HepG2 (cell line): Measurements from ENCODE around the gene UQCRHL. TPM values are rescaled to one million over a fixed set of nuclear protein-coding genes. Genes with fewer than 3 reads are reported as not detected.

ENCODE experiments used
- ARID4A ChIP-seq: sonication (generic); formaldehyde crosslinking; IDR thresholded peaks from 2 replicates; pipeline ENCODE4 v1.5.0; 2020; ENCODE audit warnings: mild to moderate bottlenecking, missing genetic modification reagents, borderline replicate concordance
- GABPB1 ChIP-seq: IDR thresholded peaks from 2 replicates; pipeline ENCODE4 v1.6.1; 2016; ENCODE audit warnings: mild to moderate bottlenecking, missing genetic modification reagents, moderate library complexity, missing compliant biosample characterization
- HDAC2 ChIP-seq: sonication (generic); formaldehyde crosslinking; IDR thresholded peaks from 2 replicates; pipeline ENCODE4 v1.4.0; 2020; ENCODE audit warnings: missing genetic modification reagents
- POLR2AphosphoS2 ChIP-seq: IDR thresholded peaks from 2 replicates; pipeline ENCODE4 v1.6.1; 2011; ENCODE audit warnings: low read depth, low read length, improper control_type of control experiment
- SAFB2 ChIP-seq: sonication (generic); formaldehyde crosslinking; IDR thresholded peaks from 2 replicates; pipeline ENCODE4 v1.5.1; 2020; ENCODE audit warnings: missing genetic modification reagents, low read depth, mild to moderate bottlenecking, borderline replicate concordance
- ZBTB46 ChIP-seq: sonication (generic); formaldehyde crosslinking; IDR thresholded peaks from 2 replicates; pipeline ENCODE4 v1.4.0; 2020; ENCODE audit warnings: mild to moderate bottlenecking, missing genetic modification reagents, borderline replicate concordance
- ZNF772 ChIP-seq: sonication (generic); formaldehyde crosslinking; IDR thresholded peaks from 2 replicates; pipeline ENCODE4 v1.5.0; 2020; ENCODE audit warnings: mild to moderate bottlenecking, missing genetic modification reagents
- ZNF788 ChIP-seq: sonication (generic); formaldehyde crosslinking; IDR thresholded peaks from 2 replicates; pipeline ENCODE4 v1.5.0; 2020; ENCODE audit warnings: mild to moderate bottlenecking, missing genetic modification reagents, borderline replicate concordance
- polyA plus RNA-seq, 8 experiments: library from polyadenylated mRNA; depleted of rRNA in 3 of 8; stranded (reverse) in 7 of 8; unstranded in 1 of 8; fragments of >200 nt; fragmentation: Illumina TruSeq in 4 of 8; extraction: Trizol in 4 of 8; gene quantifications; 2 replicates each; pipeline versions ENCODE4 v1.2.1 to v1.2.3, GENCODE V29; 2011 to 2016; ENCODE audit warnings: low read depth in 4 of 8, missing spikeins in 1 of 8, mixed read lengths in 1 of 8; ENCODE audit not compliant: insufficient read depth in 1 of 8
- total RNA-seq, 5 experiments: library from RNA; depleted of rRNA; stranded (reverse); fragments of >200 nt; fragmentation: Illumina TruSeq; extraction: Trizol; gene quantifications; 2 replicates each; pipeline ENCODE4 v1.2.3, GENCODE V29; 2016; ENCODE audit warnings: low read depth in 1 of 5
- TF ChIP-seq, protein P1 (sequence below): sonication (generic); formaldehyde crosslinking; IDR thresholded peaks from 2 replicates; pipeline ENCODE4 v1.4.0; 2020; ENCODE audit warnings: missing genetic modification reagents, borderline replicate concordance
- TF ChIP-seq, protein P2 (sequence below): sonication (generic); formaldehyde crosslinking; IDR thresholded peaks from 2 replicates; pipeline ENCODE4 v1.4.0; 2020; ENCODE audit warnings: missing genetic modification reagents
- TF ChIP-seq, protein P3 (sequence below): sonication (generic); formaldehyde crosslinking; IDR thresholded peaks from 2 replicates; pipeline ENCODE4 v1.4.0; 2020; ENCODE audit warnings: missing genetic modification reagents

Gene UQCRHL
- total and polyA plus RNA-seq, 2 of the 13 experiments (the other 11 are each of a cell fraction or from before 2014, with no cell fraction given): 1.8 to 2.3 TPM

- TF ChIP-seq ZBTB46 (CRISPR knock-in tag): no peak
- TF ChIP-seq SAFB2 (CRISPR knock-in tag): no peak
- peak; percentile 65; the same call in 1 of the 2 replicates for TF ChIP-seq HDAC2 (CRISPR knock-in tag)
- TF ChIP-seq GABPB1 (CRISPR knock-in tag): no peak
- peak; percentile 21; the same call in 1 of the 2 replicates for TF ChIP-seq ARID4A (CRISPR knock-in tag)
- TF ChIP-seq POLR2AphosphoS2: no peak
- no peak for TF ChIP-seq ZNF788 (CRISPR knock-in tag)
- TF ChIP-seq, protein P1, sequence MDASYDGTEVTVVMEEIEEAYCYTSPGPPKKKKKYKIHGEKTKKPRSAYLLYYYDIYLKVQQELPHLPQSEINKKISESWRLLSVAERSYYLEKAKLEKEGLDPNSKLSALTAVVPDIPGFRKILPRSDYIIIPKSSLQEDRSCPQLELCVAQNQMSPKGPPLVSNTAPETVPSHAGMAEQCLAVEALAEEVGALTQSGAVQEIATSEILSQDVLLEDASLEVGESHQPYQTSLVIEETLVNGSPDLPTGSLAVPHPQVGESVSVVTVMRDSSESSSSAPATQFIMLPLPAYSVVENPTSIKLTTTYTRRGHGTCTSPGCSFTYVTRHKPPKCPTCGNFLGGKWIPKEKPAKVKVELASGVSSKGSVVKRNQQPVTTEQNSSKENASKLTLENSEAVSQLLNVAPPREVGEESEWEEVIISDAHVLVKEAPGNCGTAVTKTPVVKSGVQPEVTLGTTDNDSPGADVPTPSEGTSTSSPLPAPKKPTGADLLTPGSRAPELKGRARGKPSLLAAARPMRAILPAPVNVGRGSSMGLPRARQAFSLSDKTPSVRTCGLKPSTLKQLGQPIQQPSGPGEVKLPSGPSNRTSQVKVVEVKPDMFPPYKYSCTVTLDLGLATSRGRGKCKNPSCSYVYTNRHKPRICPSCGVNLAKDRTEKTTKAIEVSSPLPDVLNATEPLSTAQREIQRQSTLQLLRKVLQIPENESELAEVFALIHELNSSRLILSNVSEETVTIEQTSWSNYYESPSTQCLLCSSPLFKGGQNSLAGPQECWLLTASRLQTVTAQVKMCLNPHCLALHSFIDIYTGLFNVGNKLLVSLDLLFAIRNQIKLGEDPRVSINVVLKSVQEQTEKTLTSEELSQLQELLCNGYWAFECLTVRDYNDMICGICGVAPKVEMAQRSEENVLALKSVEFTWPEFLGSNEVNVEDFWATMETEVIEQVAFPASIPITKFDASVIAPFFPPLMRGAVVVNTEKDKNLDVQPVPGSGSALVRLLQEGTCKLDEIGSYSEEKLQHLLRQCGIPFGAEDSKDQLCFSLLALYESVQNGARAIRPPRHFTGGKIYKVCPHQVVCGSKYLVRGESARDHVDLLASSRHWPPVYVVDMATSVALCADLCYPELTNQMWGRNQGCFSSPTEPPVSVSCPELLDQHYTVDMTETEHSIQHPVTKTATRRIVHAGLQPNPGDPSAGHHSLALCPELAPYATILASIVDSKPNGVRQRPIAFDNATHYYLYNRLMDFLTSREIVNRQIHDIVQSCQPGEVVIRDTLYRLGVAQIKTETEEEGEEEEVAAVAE (CRISPR knock-in tag): no peak
- TF ChIP-seq ZNF772: no peak
- TF ChIP-seq, protein P2, sequence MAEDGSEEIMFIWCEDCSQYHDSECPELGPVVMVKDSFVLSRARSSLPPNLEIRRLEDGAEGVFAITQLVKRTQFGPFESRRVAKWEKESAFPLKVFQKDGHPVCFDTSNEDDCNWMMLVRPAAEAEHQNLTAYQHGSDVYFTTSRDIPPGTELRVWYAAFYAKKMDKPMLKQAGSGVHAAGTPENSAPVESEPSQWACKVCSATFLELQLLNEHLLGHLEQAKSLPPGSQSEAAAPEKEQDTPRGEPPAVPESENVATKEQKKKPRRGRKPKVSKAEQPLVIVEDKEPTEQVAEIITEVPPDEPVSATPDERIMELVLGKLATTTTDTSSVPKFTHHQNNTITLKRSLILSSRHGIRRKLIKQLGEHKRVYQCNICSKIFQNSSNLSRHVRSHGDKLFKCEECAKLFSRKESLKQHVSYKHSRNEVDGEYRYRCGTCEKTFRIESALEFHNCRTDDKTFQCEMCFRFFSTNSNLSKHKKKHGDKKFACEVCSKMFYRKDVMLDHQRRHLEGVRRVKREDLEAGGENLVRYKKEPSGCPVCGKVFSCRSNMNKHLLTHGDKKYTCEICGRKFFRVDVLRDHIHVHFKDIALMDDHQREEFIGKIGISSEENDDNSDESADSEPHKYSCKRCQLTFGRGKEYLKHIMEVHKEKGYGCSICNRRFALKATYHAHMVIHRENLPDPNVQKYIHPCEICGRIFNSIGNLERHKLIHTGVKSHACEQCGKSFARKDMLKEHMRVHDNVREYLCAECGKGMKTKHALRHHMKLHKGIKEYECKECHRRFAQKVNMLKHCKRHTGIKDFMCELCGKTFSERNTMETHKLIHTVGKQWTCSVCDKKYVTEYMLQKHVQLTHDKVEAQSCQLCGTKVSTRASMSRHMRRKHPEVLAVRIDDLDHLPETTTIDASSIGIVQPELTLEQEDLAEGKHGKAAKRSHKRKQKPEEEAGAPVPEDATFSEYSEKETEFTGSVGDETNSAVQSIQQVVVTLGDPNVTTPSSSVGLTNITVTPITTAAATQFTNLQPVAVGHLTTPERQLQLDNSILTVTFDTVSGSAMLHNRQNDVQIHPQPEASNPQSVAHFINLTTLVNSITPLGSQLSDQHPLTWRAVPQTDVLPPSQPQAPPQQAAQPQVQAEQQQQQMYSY (CRISPR knock-in tag): no peak
- TF ChIP-seq, protein P3, sequence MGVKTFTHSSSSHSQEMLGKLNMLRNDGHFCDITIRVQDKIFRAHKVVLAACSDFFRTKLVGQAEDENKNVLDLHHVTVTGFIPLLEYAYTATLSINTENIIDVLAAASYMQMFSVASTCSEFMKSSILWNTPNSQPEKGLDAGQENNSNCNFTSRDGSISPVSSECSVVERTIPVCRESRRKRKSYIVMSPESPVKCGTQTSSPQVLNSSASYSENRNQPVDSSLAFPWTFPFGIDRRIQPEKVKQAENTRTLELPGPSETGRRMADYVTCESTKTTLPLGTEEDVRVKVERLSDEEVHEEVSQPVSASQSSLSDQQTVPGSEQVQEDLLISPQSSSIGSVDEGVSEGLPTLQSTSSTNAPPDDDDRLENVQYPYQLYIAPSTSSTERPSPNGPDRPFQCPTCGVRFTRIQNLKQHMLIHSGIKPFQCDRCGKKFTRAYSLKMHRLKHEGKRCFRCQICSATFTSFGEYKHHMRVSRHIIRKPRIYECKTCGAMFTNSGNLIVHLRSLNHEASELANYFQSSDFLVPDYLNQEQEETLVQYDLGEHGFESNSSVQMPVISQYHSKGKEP: no peak
Observed at GRCh38 chr1:15802234-15802965, 5.0 kb downstream of the UQCRHL start (continued).
